Activated T-helper 2 cell treated with anti-CD3 and anti-CD28 coated beads, Interferon-gamma antibody, Interleukin-2, Interleukin-4, amounts not matched to agents 10 μg/mL and 5 μg/mL and 100 μg/mL, durations not matched to agents 14 hours and 24 hours and 36 hours (primary cell): ENCODE data around the gene LDB2. TPM values are rescaled to one million over a fixed set of nuclear protein-coding genes. Genes with fewer than 3 reads are reported as not detected.

Experiments
- DNase-seq: peaks from one replicate; pipeline ENCODE4 v3.0.0; 2021; ENCODE audit warnings: low spot score
- H3K27ac Mint-ChIP-seq: one replicate; pipeline ENCODE4 v1.8.0; 2021; ENCODE audit warnings: mixed read lengths
- H3K27me3 Mint-ChIP-seq: one replicate; pipeline ENCODE4 v1.8.0; 2021; ENCODE audit warnings: low read depth, mixed read lengths
- H3K36me3 Mint-ChIP-seq: one replicate; pipeline ENCODE4 v1.8.0; 2021; ENCODE audit warnings: low read depth, mixed read lengths
- H3K4me1 Mint-ChIP-seq: one replicate; pipeline ENCODE4 v1.8.0; 2021; ENCODE audit warnings: low read depth, mixed read lengths
- H3K4me3 Mint-ChIP-seq: one replicate; pipeline ENCODE4 v1.8.0; 2021; ENCODE audit warnings: low read depth, mild to moderate bottlenecking, moderate library complexity, mixed read lengths
- H3K9me3 Mint-ChIP-seq: one replicate; pipeline ENCODE4 v1.8.0; 2021; ENCODE audit warnings: mixed read lengths
- intact Hi-C: fragments of 100-400 bp; cut with micrococcal nuclease; formaldehyde crosslinking; loops from one replicate; pipeline ENCODE4 v1.15.1; 2023
- total RNA-seq: library from RNA; stranded (reverse); gene quantifications from 2 replicates; pipeline ENCODE4 v1.2.3, GENCODE V29; 2022

The LDB2 gene
- total RNA-seq, 1 donor from 2014 or later = not detected

GRCh38 chr4:16484711-16485110 is 413.7 kb downstream of the LDB2 start:
- DNase-seq = no peak
- no peak overlapping the region for H3K27ac Mint-ChIP-seq
- H3K4me1 Mint-ChIP-seq = no peaks in the 10 kb centered on the region
- no peaks in the 10 kb centered on the region for H3K36me3 Mint-ChIP-seq
- H3K4me3 Mint-ChIP-seq = no peak overlapping the region
- intact Hi-C loops = no loop called here
- H3K27me3 Mint-ChIP-seq = no peaks in the 10 kb centered on the region
- no peaks in the 10 kb centered on the region for H3K9me3 Mint-ChIP-seq

GRCh38 chr4:16483540-16483939 is 414.9 kb downstream of the LDB2 start:
- H3K4me3 Mint-ChIP-seq = no peak overlapping the region
- intact Hi-C loops = no loop called here
- no peaks in the 10 kb centered on the region for H3K9me3 Mint-ChIP-seq
- no peaks in the 10 kb centered on the region for H3K27me3 Mint-ChIP-seq
- H3K27ac Mint-ChIP-seq = no peak overlapping the region
- no peaks in the 10 kb centered on the region for H3K36me3 Mint-ChIP-seq
- no peak for DNase-seq
- H3K4me1 Mint-ChIP-seq = no peaks in the 10 kb centered on the region

GRCh38 chr4:16480011-16480410 is 418.4 kb downstream of the LDB2 start:
- DNase-seq = no peak
- Mint-ChIP-seq H3K27me3 (no peaks in the 10 kb centered on the region), H3K9me3 (no peaks in the 10 kb centered on the region), H3K4me1 (no peaks in the 10 kb centered on the region), H3K4me3 (no peak overlapping the region), H3K27ac (no peak overlapping the region), H3K36me3 (no peaks in the 10 kb centered on the region)
- intact Hi-C loops = no loop called here

GRCh38 chr4:16472537-16472936 is 425.9 kb downstream of the LDB2 start:
- DNase-seq = no peak

GRCh38 chr4:16467061-16467460 is 431.4 kb downstream of the LDB2 start:
- Mint-ChIP-seq H3K36me3 (no peaks in the 10 kb centered on the region), H3K27ac (no peak overlapping the region), H3K4me1 (no peaks in the 10 kb centered on the region), H3K4me3 (no peak overlapping the region), H3K27me3 (no peaks in the 10 kb centered on the region), H3K9me3 (peaks cover 2% of the 10 kb centered on the region)
- DNase-seq = no peak
- intact Hi-C loops = no loop called here

More at GRCh38 chr4:16472537-16472936, 425.9 kb downstream of the LDB2 start:
- Mint-ChIP-seq H3K27ac (no peak overlapping the region), H3K9me3 (peaks cover 16% of the 10 kb centered on the region), H3K4me3 (no peak overlapping the region), H3K27me3 (no peaks in the 10 kb centered on the region), H3K4me1 (no peaks in the 10 kb centered on the region), H3K36me3 (no peaks in the 10 kb centered on the region)
- intact Hi-C loops = no loop called here

- Mint-ChIP-seq H3K4me1 (no peaks in the 10 kb centered on the region), H3K9me3 (no peaks in the 10 kb centered on the region), H3K27ac (no peak overlapping the region), H3K36me3 (no peaks in the 10 kb centered on the region), H3K27me3 (no peaks in the 10 kb centered on the region), H3K4me3 (no peak overlapping the region)
- intact Hi-C loops = no loop called here
- no peak for DNase-seq
These were observed 431.9 kb downstream of the LDB2 start for GRCh38 chr4:16466581-16466980.

GRCh38 chr4:16464651-16465050 is 433.8 kb downstream of the LDB2 start:
- Mint-ChIP-seq H3K4me3 (no peak overlapping the region), H3K4me1 (no peaks in the 10 kb centered on the region), H3K27ac (no peak overlapping the region), H3K36me3 (no peaks in the 10 kb centered on the region), H3K27me3 (no peaks in the 10 kb centered on the region), H3K9me3 (no peaks in the 10 kb centered on the region)
- no peak for DNase-seq
- intact Hi-C loops = no loop called here

GRCh38 chr4:16462656-16463055 is 435.8 kb downstream of the LDB2 start:
- Mint-ChIP-seq H3K4me3 (no peak overlapping the region), H3K36me3 (no peaks in the 10 kb centered on the region), H3K4me1 (no peaks in the 10 kb centered on the region), H3K9me3 (no peaks in the 10 kb centered on the region), H3K27me3 (no peaks in the 10 kb centered on the region), H3K27ac (no peak overlapping the region)
- intact Hi-C loops = no loop called here
- no peak for DNase-seq

- Mint-ChIP-seq H3K4me1 (no peaks in the 10 kb centered on the region), H3K4me3 (no peak overlapping the region), H3K36me3 (no peaks in the 10 kb centered on the region), H3K27me3 (no peaks in the 10 kb centered on the region), H3K27ac (no peak overlapping the region), H3K9me3 (no peaks in the 10 kb centered on the region)
- DNase-seq = no peak
- intact Hi-C loops = no loop called here
These were observed 437.1 kb downstream of the LDB2 start for GRCh38 chr4:16461362-16461761.

- no peaks in the 10 kb centered on the region for H3K27me3 Mint-ChIP-seq
- no peaks in the 10 kb centered on the region for H3K9me3 Mint-ChIP-seq
- H3K27ac Mint-ChIP-seq = no peak overlapping the region
- H3K4me3 Mint-ChIP-seq = no peak overlapping the region
- H3K36me3 Mint-ChIP-seq = no peaks in the 10 kb centered on the region
- H3K4me1 Mint-ChIP-seq = no peaks in the 10 kb centered on the region
- intact Hi-C loops = no loop called here
- no peak for DNase-seq
These were observed 440.5 kb downstream of the LDB2 start for GRCh38 chr4:16457944-16458343.
